K562 (cell line): ENCODE data around the gene FBXW11. TPM values are rescaled to one million over a fixed set of nuclear protein-coding genes. Genes with fewer than 3 reads are reported as not detected.

Experiments
- ATAC-seq: fragments of 200-7000 bp; cut with Tn5 transposase; 3 replicates; pipeline ENCODE4 v1.9.1; 2020; ENCODE audit warnings: moderate library complexity
- BruUV-seq: library from RNA; stranded (reverse); fragments of 400-500 nt; replicated peaks from 2 replicates; lab custom pipeline; 2021; lab: Mats Ljungman, UMichigan
- CTCF ChIA-PET: fragments of 300-600 bp; formaldehyde crosslinking; extraction: SDS; loops from one replicate; lab custom pipeline; 2021; ENCODE audit warnings: low intra/inter-chr PET ratio; lab: Yijun Ruan, JAX
- POLR2A ChIA-PET: fragments of 300-600, 350-650 bp; sonication (Branson Sonifier 250); formaldehyde crosslinking; extraction: SDS; loops from one replicate; lab custom pipeline; 2021; ENCODE audit warnings: antibody characterized with exemption, inconsistent platforms; lab: Yijun Ruan, JAX
- DNase-seq, 4 experiments: peaks; one replicate each; pipeline versions ENCODE4 v3.0.0 to v3.0.0-alpha.2; 2011 to 2018; ENCODE audit warnings: low spot score in 3 of 4, mixed read lengths in 3 of 4; ENCODE audit errors: extremely low read depth in 1 of 4
- FAIRE-seq: peaks from 2 replicates; lab custom pipeline; 2011; peaks lifted over from hg19 to GRCh38; lab: Jason Lieb, UNC
- H2AFZ ChIP-seq: 2 replicates; pipeline ENCODE4 v1.6.0; 2011; ENCODE audit warnings: low read depth, low read length, control low read depth, inconsistent platforms
- H3K27ac ChIP-seq: fragments of 200-600 bp; 3 replicates; pipeline ENCODE4 v1.8.0; 2011; ENCODE audit warnings: low read depth, mild to moderate bottlenecking, control low read depth, inconsistent platforms, low read length, moderate library complexity, mixed read lengths; ENCODE audit errors: extremely low read depth
- H3K27me3 ChIP-seq, 2 experiments: fragments of 300-600 bp in 1 of 2; 2 replicates in 1 of 2; 3 replicates in 1 of 2; pipeline versions ENCODE4 v1.6.0 to v1.8.0; 2011; ENCODE audit warnings: inconsistent platforms in 2 of 2, low read length in 2 of 2, mild to moderate bottlenecking in 1 of 2, mixed read lengths in 1 of 2, moderate library complexity in 1 of 2; ENCODE audit not compliant: control insufficient read depth in 2 of 2, insufficient read depth in 2 of 2
- H3K36me3 ChIP-seq: fragments of 300-600 bp; 3 replicates; pipeline ENCODE4 v1.8.0; 2011; ENCODE audit warnings: mild to moderate bottlenecking, low read length, inconsistent platforms; ENCODE audit not compliant: control insufficient read depth, insufficient read depth
- H3K4me1 ChIP-seq, 2 experiments: fragments of 200-600 bp in 1 of 2; replicated peaks in 1 of 2; 2 replicates in 1 of 2; 3 replicates in 1 of 2; pipeline versions ENCODE4 v1.5.1 to v1.8.0; 2011; ENCODE audit warnings: inconsistent platforms in 2 of 2, low read length in 2 of 2, mild to moderate bottlenecking in 1 of 2, mixed read lengths in 1 of 2, moderate library complexity in 1 of 2; ENCODE audit not compliant: control insufficient read depth in 2 of 2, insufficient read depth in 2 of 2
- H3K4me2 ChIP-seq: 2 replicates; pipeline ENCODE4 v1.6.1; 2011; ENCODE audit warnings: low read length, control low read depth, inconsistent platforms, mixed read lengths; ENCODE audit not compliant: insufficient read depth
- H3K4me3 ChIP-seq: fragments of 200-600 bp; sonication (generic), shearing (Covaris generic); 2 replicates; pipeline ENCODE4 v1.5.1; 2016; ENCODE audit warnings: control low read depth, inconsistent platforms
- H3K79me2 ChIP-seq: fragments of 200-600 bp; 3 replicates; pipeline ENCODE4 v1.8.0; 2011; ENCODE audit warnings: low read length, inconsistent platforms; ENCODE audit not compliant: control insufficient read depth, insufficient read depth
- H3K9ac ChIP-seq, 2 experiments: 2 replicates each; pipeline versions ENCODE4 v1.6.0 to v1.6.1; 2011; ENCODE audit warnings: low read depth in 2 of 2, low read length in 2 of 2, control low read depth in 1 of 2, inconsistent platforms in 1 of 2, mild to moderate bottlenecking in 1 of 2, mixed read lengths in 1 of 2; ENCODE audit not compliant: insufficient read depth in 1 of 2
- H3K9me1 ChIP-seq: one replicate; pipeline ENCODE4 v1.6.0; 2011; ENCODE audit warnings: inconsistent platforms, mild to moderate bottlenecking, low read length, moderate library complexity; ENCODE audit not compliant: control insufficient read depth, insufficient read depth
- H3K9me3 ChIP-seq: replicated peaks from 2 replicates; pipeline ENCODE4 v1.5.1; 2011; ENCODE audit warnings: low read depth, low read length, inconsistent platforms; ENCODE audit not compliant: control insufficient read depth, insufficient read depth
- H4K20me1 ChIP-seq: replicated peaks from 2 replicates; pipeline ENCODE4 v1.6.1; 2011; ENCODE audit warnings: low read length, inconsistent platforms, mixed read lengths; ENCODE audit not compliant: control insufficient read depth, insufficient read depth
- BRCA1 ChIP-seq, 2 experiments: fragments of 450-650 bp in 1 of 2; sonication (generic) in 1 of 2; formaldehyde crosslinking in 1 of 2; IDR thresholded peaks; 2 replicates each; pipeline versions ENCODE4 v1.5.0 to v1.6.1; 2017 to 2020; ENCODE audit warnings: mild to moderate bottlenecking in 1 of 2, missing genetic modification reagents in 1 of 2
- CREB1 ChIP-seq, 2 experiments: sonication (generic) in 1 of 2; formaldehyde crosslinking in 1 of 2; IDR thresholded peaks; 2 replicates each; pipeline versions ENCODE4 v1.6.1 to v1.8.0; 2012 to 2022; ENCODE audit warnings: inconsistent platforms in 1 of 2, mild to moderate bottlenecking in 1 of 2, missing genetic modification reagents in 1 of 2, moderate library complexity in 1 of 2
- GTF2B ChIP-seq: IDR thresholded peaks from 2 replicates; pipeline ENCODE4 v1.6.1; 2011; ENCODE audit not compliant: insufficient read length; ENCODE audit errors: extremely low read depth
- HMBOX1 ChIP-seq: sonication (generic); IDR thresholded peaks from 2 replicates; pipeline ENCODE4 v1.6.1; 2016
- NFYB ChIP-seq: IDR thresholded peaks from 2 replicates; pipeline ENCODE4 v1.6.1; 2011; ENCODE audit warnings: mild to moderate bottlenecking, moderate library complexity; ENCODE audit not compliant: insufficient read length; ENCODE audit errors: extremely low read depth
- PTRF ChIP-seq: fragments of 450-650 bp; IDR thresholded peaks from 2 replicates; pipeline ENCODE4 v1.6.1; 2016; ENCODE audit warnings: mild to moderate bottlenecking, missing genetic modification characterization, missing compliant biosample characterization
- RAD51 ChIP-seq: fragments of 450-650 bp; IDR thresholded peaks from 2 replicates; pipeline ENCODE4 v1.7.1; 2016; ENCODE audit warnings: low read depth, mild to moderate bottlenecking, borderline replicate concordance
- RFX7 ChIP-seq: fragments of 250-450 bp; sonication (Bioruptor Pico); IDR thresholded peaks from 2 replicates; pipeline ENCODE4 v1.5.1; 2021; ENCODE audit warnings: mild to moderate bottlenecking
- SMARCE1 ChIP-seq: fragments of 450-650 bp; IDR thresholded peaks from 2 replicates; pipeline ENCODE4 v1.7.1; 2016; ENCODE audit warnings: mild to moderate bottlenecking
- XRCC3 ChIP-seq: fragments of 450-650 bp; IDR thresholded peaks from 2 replicates; pipeline ENCODE4 v1.6.1; 2017; ENCODE audit warnings: mild to moderate bottlenecking, moderate library complexity
- ZBTB11 ChIP-seq, 3 experiments: fragments of 200-800 bp in 1 of 3; fragments of 250-450 bp in 1 of 3; fragments of 450-650 bp in 1 of 3; sonication (Bioruptor Pico) in 1 of 3; sonication (Bioruptor generic) in 1 of 3; formaldehyde crosslinking in 1 of 3; IDR thresholded peaks; 2 replicates each; pipeline versions ENCODE4 v1.6.1 to v1.8.0; 2016 to 2022; ENCODE audit warnings: mild to moderate bottlenecking in 2 of 3, missing genetic modification characterization in 2 of 3, missing compliant biosample characterization in 1 of 3, moderate library complexity in 1 of 3
- WGBS: fragments of 100-300 bp; shearing (Covaris generic); methylation state at CpG from one replicate; pipeline ENCODE4 v1.1.6; 2016; ENCODE audit warnings: low coverage, mixed read lengths; ENCODE audit not compliant: insufficient coverage; ENCODE audit errors: missing lambda C conversion rate; 5-methylcytosine and 5-hydroxymethylcytosine counted together
- in situ Hi-C: fragments of 300-500 bp; cut with MboI; formaldehyde crosslinking; loops from 4 replicates; pipeline ENCODE4 v1.15.0; 2018; ENCODE audit warnings: inconsistent platforms, mixed read lengths
- intact Hi-C: fragments of 100-400 bp; cut with micrococcal nuclease; formaldehyde crosslinking; loops from 2 replicates; pipeline ENCODE4 v1.14.2; 2022
- polyA plus RNA-seq, 8 experiments: library from polyadenylated mRNA; depleted of rRNA in 4 of 8; stranded (reverse) in 5 of 8; unstranded in 3 of 8; fragments of >200 nt; fragmentation: Nextera tagmentation in 2 of 8; fragmentation: Illumina TruSeq in 1 of 8; extraction: Ambion mirVana in 2 of 8; extraction: Trizol in 1 of 8; gene quantifications; 2 replicates each; pipeline versions ENCODE4 v1.2.1 to v1.2.3, GENCODE V29; 2011 to 2014; ENCODE audit warnings: inconsistent platforms in 1 of 8, missing spikeins in 1 of 8
- total RNA-seq, 7 experiments: library from RNA; depleted of rRNA in 6 of 7; stranded (reverse); fragments of >200 nt in 6 of 7; fragmentation: Illumina TruSeq in 2 of 7; extraction: Trizol in 2 of 7; gene quantifications; 2 replicates each; pipeline versions ENCODE4 v1.2.1 to v1.2.3, GENCODE V29; 2011 to 2021; ENCODE audit warnings: low replicate concordance in 1 of 7

The FBXW11 gene
- total and polyA plus RNA-seq, 9 of the 15 experiments (the other 6 are each of a cell fraction or from before 2014, with no cell fraction given): 3.0 to 28.6 (median 23.6) TPM

GRCh38 chr5:171957591-171958251 lies 48.7 kb downstream of the FBXW11 start:
- no peak for FAIRE-seq
- Histone ChIP-seq H3K9me3 (no peaks in the 10 kb centered on the region), H4K20me1 (no peaks in the 10 kb centered on the region), H3K4me2 (no peak overlapping the region), H3K4me1 (peaks cover 0 to 31% of the 10 kb centered on the region in 2 experiments), H3K27ac (no peak overlapping the region), H3K4me3 (no peak overlapping the region), H2AFZ (no peak overlapping the region), H3K9me1 (no peaks in the 10 kb centered on the region), H3K79me2 (peaks cover 74% of the 10 kb centered on the region), H3K36me3 (no peaks in the 10 kb centered on the region), H3K27me3 (no peaks in the 10 kb centered on the region), H3K9ac (no peak overlapping the region; a peak in 1 of 4 replicates)
- no TSS peak for BruUV-seq
- ATAC-seq: no peak
- WGBS: 78% methylated on average over 9 of the region's 9 CpGs
- TF ChIP-seq RFX7 (CRISPR knock-in tag): no peak
- no peak for TF ChIP-seq SMARCE1
- no peak for TF ChIP-seq HMBOX1
- no peak for TF ChIP-seq NFYB
- TF ChIP-seq BRCA1 (IDR thresholded peaks at IDR 0.05): no peak
- no peak for TF ChIP-seq BRCA1 (CRISPR knock-in tag; IDR thresholded peaks at IDR 0.05)
- TF ChIP-seq XRCC3: no peak
- TF ChIP-seq RAD51: no peak
- TF ChIP-seq GTF2B: no peak
- no peak for TF ChIP-seq PTRF (tag)
- no peak for TF ChIP-seq ZBTB11 (CRISPR knock-in tag; IDR thresholded peaks at IDR 0.05)
- TF ChIP-seq CREB1 (IDR thresholded peaks at IDR 0.05): no peak
- TF ChIP-seq CREB1 (CRISPR knock-in tag; IDR thresholded peaks at IDR 0.05): no peak
- intact Hi-C loops: no loop called here
- DNase-seq: no peak
- ChIA-PET POLR2A (no interaction called here), CTCF (no interaction called here)
- in situ Hi-C loops: no loop called here
